Gastroesophageal sphincter (tissue), 4 donors: ENCODE data around the gene NAA60. TPM values are rescaled to one million over a fixed set of nuclear protein-coding genes. Genes with fewer than 3 reads are reported as not detected.
"Not testable (repeated sequence)": the region's sequence is repeated elsewhere in the genome, so short reads cannot be mapped to it uniquely, and the experiment has no call there.

Experiments used
- ATAC-seq: fragments of 150-250 bp; one replicate; pipeline ENCODE4 v1.9.1; 2016; ENCODE audit warnings: mild to moderate bottlenecking, moderate library complexity
- H3K27ac ChIP-seq, 4 donors: fragments of 200-600 bp; sonication (generic) in 3 of 4; 1 replicate in 3 of 4; 2 replicates in 1 of 4; pipeline ENCODE4 v1.5.1; 2016 to 2019
- H3K27me3 ChIP-seq: fragments of 200-600 bp; sonication (generic); one replicate; pipeline ENCODE4 v1.5.1; 2019
- H3K36me3 ChIP-seq, 2 donors: fragments of 200-600 bp; sonication (generic); one replicate each; pipeline ENCODE4 v1.5.1; 2019; ENCODE audit warnings: control low read depth in 1 of 2
- H3K4me1 ChIP-seq, 3 donors: fragments of 200-600 bp; sonication (generic); 1 replicate in 2 of 3; 2 replicates in 1 of 3; pipeline ENCODE4 v1.5.1; 2016 to 2019; ENCODE audit warnings: control low read depth in 2 of 3
- H3K4me3 ChIP-seq, 2 donors: fragments of 200-600 bp; sonication (generic); one replicate each; pipeline ENCODE4 v1.5.1; 2019; ENCODE audit warnings: mild to moderate bottlenecking in 1 of 2, moderate library complexity in 1 of 2
- H3K9me3 ChIP-seq, 3 donors: fragments of 200-600 bp; sonication (generic); one replicate each; pipeline ENCODE4 v1.5.1; 2017 to 2019; ENCODE audit warnings: control low read depth in 2 of 3
- CTCF ChIP-seq, 4 experiments: fragments of 200-600 bp in 2 of 4; fragments of 450-650 bp in 2 of 4; sonication (generic) in 1 of 4; IDR thresholded peaks; one replicate each; pipeline ENCODE4 v1.5.1; 2017 to 2019; ENCODE audit warnings: antibody characterized with exemption in 4 of 4, mild to moderate bottlenecking in 2 of 4, moderate library complexity in 2 of 4
- EP300 ChIP-seq: sonication (generic); formaldehyde crosslinking; IDR thresholded peaks from one replicate; pipeline ENCODE4 v1.6.1; 2017; ENCODE audit warnings: antibody characterized with exemption, mild to moderate bottlenecking
- POLR2A ChIP-seq, 2 donors: fragments of 450-650 bp; IDR thresholded peaks; one replicate each; pipeline ENCODE4 v1.6.1; 2017; ENCODE audit warnings: antibody characterized with exemption in 2 of 2, mild to moderate bottlenecking in 2 of 2, moderate library complexity in 1 of 2
- POLR2AphosphoS5 ChIP-seq: sonication (generic); formaldehyde crosslinking; IDR thresholded peaks from one replicate; pipeline ENCODE4 v1.6.1; 2017; ENCODE audit warnings: antibody characterized with exemption
- WGBS, 2 donors: methylation state at CpG; one replicate each; pipeline ENCODE4 v1.1.5; 2018; ENCODE audit warnings: low coverage in 1 of 2; 5-methylcytosine and 5-hydroxymethylcytosine counted together
- total RNA-seq, 4 donors: library from RNA; depleted of rRNA; stranded (reverse); fragments of >200 nt; gene quantifications; one replicate each; pipeline ENCODE4 v1.1.0, GENCODE V29; 2016

Gene NAA60
- total RNA-seq, 4 donors from 2014 or later: 18.6 to 35.1 (median 28.5) TPM

GRCh38 chr16:3472878-3473595, 29.6 kb downstream of the NAA60 start:
- 67 to 83% methylated on average over 4 to 9 of the region's 10 CpGs for WGBS, 2 donors
- Histone ChIP-seq H3K27ac (no peak overlapping the region), H3K9me3 (no peaks in the 10 kb centered on the region), H3K4me3 (no peak overlapping the region), H3K36me3 (peaks cover 0 to 36% of the 10 kb centered on the region in 2 donors), H3K4me1 (peaks cover 0 to 49% (median 8%) of the 10 kb centered on the region in 3 donors), H3K27me3 (no peaks in the 10 kb centered on the region)
- ATAC-seq: no peak
- no peak for TF ChIP-seq EP300

DNA sequence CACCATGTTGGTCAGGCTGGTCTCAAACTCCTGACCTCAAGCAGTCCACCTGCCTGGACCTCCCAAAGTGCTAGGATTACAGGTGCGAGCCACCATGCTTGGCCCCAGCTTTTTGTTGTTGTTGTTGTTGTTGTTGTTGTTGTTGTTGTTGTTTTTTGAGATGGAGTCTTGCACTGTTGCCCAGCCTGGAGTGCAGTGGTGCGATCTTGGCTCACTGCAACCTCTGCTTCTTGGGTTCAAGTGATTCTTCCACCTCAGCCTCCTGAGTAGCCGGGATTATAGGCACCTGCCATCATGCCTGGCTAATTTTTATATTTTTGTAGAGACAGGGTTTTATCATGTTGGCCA, 30.1 kb downstream of the NAA60 start:
- Histone ChIP-seq H3K36me3 (peaks cover 0 to 40% of the 10 kb centered on the region in 2 donors), H3K4me1 (peaks cover 0 to 44% (median 3%) of the 10 kb centered on the region in 3 donors)
- not testable (repeated sequence) for ATAC-seq, H3K27ac ChIP-seq, H3K9me3 ChIP-seq, H3K27me3 ChIP-seq, H3K4me3 ChIP-seq
- WGBS, 2 donors: 81 to 100% methylated on average over 2 to 3 of the region's 3 CpGs

DNA sequence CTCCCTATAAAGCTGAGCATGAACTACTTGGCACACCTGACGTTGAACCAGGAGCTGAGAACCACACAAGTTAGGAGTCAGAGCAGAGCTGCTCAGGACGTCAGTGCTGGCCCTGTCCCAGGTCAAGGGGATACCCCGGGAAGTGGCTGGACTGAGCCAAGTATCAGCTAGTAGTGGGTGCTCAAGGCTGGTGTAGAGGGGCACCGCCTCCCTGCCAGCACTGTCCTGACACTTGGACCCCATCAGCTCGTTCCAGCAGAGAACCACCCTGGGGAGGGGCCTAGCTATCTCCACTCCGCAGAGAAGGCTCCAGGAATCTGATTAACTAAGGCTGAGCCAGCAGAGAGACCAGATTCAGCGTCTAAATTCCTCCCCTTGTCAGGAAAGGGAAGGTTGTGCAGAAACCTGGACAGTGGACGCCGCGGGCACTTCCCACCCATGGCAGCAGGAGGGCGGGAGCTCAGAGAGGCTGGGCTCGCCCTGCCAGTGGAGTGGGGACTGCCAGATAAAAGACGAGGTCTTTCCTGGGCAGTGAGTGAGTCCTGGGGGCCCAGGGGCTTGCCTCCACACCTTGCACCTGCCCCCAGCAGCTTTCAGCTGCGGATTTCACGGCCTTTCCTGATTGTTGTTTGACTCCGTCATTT, 30.8 kb downstream of the NAA60 start:
- TF ChIP-seq POLR2AphosphoS5: no peak
- TF ChIP-seq CTCF (IDR thresholded peaks at IDR 0.05): no peak
- TF ChIP-seq POLR2A (IDR thresholded peaks at IDR 0.05): no peak
- no peak for TF ChIP-seq EP300
- no peaks in the 10 kb centered on the region for H3K27me3 ChIP-seq
- no peaks in the 10 kb centered on the region for H3K9me3 ChIP-seq
- peaks cover 0 to 37% (median 0%) of the 10 kb centered on the region in 3 donors for H3K4me1 ChIP-seq
- H3K4me3 ChIP-seq: no peak overlapping the region
- 90 to 100% methylated on average over 1 to 10 of the region's 16 CpGs for WGBS, 2 donors
- H3K36me3 ChIP-seq: peaks cover 0 to 47% of the 10 kb centered on the region in 2 donors
- no peak for ATAC-seq
- H3K27ac ChIP-seq: no peak overlapping the region

DNA sequence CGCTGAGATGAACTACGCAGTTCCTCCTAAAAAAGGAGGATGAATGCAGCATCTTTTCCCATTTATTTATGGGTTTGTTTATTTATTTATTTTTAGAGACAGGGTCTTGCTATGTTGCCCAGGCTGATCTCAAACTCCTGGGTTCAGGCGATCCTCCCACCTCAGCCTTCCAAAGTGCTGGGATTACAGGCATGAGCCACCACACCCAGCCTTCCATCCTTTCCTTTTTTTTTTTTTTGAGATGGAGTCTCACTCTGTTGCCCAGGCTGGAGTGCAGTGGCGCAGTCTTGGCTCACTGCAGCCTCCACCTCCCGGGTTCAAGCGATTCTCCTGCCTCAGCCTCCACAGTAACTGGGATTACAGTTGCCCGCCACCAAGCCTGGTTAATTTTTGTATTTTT, 31.4 kb downstream of the NAA60 start:
- not testable (repeated sequence) for H3K9me3 ChIP-seq, ATAC-seq, H3K27ac ChIP-seq, H3K27me3 ChIP-seq, H3K4me3 ChIP-seq
- Histone ChIP-seq H3K36me3 (peaks cover 0 to 49% of the 10 kb centered on the region in 2 donors), H3K4me1 (peaks cover 0 to 31% (median 0%) of the 10 kb centered on the region in 3 donors)
- WGBS, 2 donors: 98 to 100% methylated on average over 3 to 4 of the region's 7 CpGs

DNA sequence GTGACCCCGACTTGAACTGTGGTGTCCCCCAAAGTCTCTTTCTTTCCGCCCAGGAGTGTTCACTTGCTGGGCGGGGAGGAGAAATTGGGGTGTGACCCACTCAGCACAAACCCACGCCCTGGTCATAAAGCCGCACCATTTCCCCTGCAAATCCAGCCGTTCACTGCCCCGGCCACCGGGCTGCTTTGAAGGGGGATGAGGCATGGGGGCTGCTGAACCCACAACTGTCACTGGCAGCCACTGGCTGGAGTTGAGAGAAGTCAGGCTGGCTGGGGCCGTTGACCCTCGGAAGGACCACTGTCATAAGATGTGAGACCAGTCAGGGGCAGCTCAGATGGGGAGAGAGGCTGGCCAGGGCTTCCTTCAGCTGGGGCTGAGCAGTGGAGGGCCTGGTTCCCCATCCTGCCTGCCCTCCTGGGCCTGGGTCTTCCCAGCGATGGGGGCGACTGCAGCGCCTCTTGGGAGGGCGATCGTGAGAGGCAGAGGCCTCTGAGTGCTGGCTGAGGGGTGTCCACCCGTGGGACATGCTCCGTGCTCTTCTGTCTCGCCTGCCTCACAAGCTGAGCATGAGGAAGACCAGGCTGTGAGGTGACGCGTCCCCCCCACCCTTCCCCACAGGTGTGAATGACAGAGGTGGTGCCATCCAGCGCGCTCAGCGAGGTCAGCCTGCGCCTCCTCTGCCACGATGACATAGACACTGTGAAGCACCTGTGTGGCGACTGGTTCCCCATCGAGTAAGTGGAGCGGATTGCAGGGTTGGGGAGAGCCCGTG, 32.3 kb downstream of the NAA60 start:
- no peak for TF ChIP-seq POLR2A (IDR thresholded peaks at IDR 0.05)
- no peak for ATAC-seq
- H3K36me3 ChIP-seq: peaks cover 0 to 54% of the 10 kb centered on the region in 2 donors
- no peak overlapping the region for H3K4me3 ChIP-seq
- no peaks in the 10 kb centered on the region for H3K27me3 ChIP-seq
- no peak overlapping the region for H3K27ac ChIP-seq
- H3K9me3 ChIP-seq: no peaks in the 10 kb centered on the region
- peaks cover 0 to 21% (median 0%) of the 10 kb centered on the region in 3 donors for H3K4me1 ChIP-seq
- 60 to 83% methylated on average over 1 of the region's 29 CpGs for WGBS, 2 donors

DNA sequence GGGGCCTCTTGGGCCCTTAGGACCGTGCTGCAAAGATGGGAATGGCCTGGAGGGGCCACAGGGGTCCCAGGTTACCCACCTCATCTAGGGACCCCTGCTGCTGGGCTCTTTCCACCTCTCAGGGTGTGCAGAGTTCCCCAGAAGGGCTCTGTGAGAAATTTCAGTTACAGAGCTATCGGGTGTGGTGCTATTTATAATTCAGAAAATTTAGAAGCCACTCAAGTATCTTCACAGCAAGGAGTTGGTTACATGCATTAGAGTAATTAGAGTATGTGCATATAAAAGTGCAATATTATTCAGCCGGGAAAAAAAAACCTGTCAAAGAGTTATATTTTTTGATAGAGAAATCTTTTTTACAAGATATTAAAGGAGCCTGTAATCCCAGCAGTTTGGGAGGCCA, 32.9 kb downstream of the NAA60 start:
- H3K36me3 ChIP-seq: peaks cover 0 to 61% of the 10 kb centered on the region in 2 donors
- TF ChIP-seq EP300 (no peak), CTCF (IDR thresholded peaks at IDR 0.05) (no peak), POLR2AphosphoS5 (no peak), POLR2A (IDR thresholded peaks at IDR 0.05) (no peak)

More for the DNA sequence above, 32.9 kb downstream of the NAA60 start:
- no peaks in the 10 kb centered on the region for H3K27me3 ChIP-seq
- no peaks in the 10 kb centered on the region for H3K9me3 ChIP-seq
- 95 to 100% methylated on average over 1 to 2 of the region's 3 CpGs for WGBS, 2 donors
- peaks cover 0 to 20% (median 0%) of the 10 kb centered on the region in 3 donors for H3K4me1 ChIP-seq
- ATAC-seq: no peak
- H3K4me3 ChIP-seq: no peak overlapping the region
- no peak overlapping the region for H3K27ac ChIP-seq
